Type B pancreatic cell (in vitro differentiated cells): ENCODE data around the gene TGOLN2. TPM values are rescaled to one million over a fixed set of nuclear protein-coding genes. Genes with fewer than 3 reads are reported as not detected.
A peak's percentile ranks its signal among the peaks of the same experiment; 100 is the strongest.
"Not testable (repeated sequence)": the region's sequence is repeated elsewhere in the genome, so short reads cannot be mapped to it uniquely, and the experiment has no call there.

ENCODE experiments used
- DNase-seq: peaks from one replicate; pipeline ENCODE4 v3.0.0; 2021; ENCODE audit warnings: mixed read lengths; ENCODE audit not compliant: unreplicated experiment; ENCODE audit errors: extremely low spot score
- H3K27ac Mint-ChIP-seq: 2 replicates; pipeline ENCODE4 v1.8.0; 2021; ENCODE audit warnings: mild to moderate bottlenecking, mixed read lengths
- H3K27me3 Mint-ChIP-seq: 2 replicates; pipeline ENCODE4 v1.8.0; 2021; ENCODE audit warnings: mixed read lengths
- H3K36me3 Mint-ChIP-seq: 2 replicates; pipeline ENCODE4 v1.8.0; 2021; ENCODE audit warnings: mixed read lengths
- H3K4me1 Mint-ChIP-seq: one replicate; pipeline ENCODE4 v1.8.0; 2021; ENCODE audit warnings: mixed read lengths; ENCODE audit not compliant: unreplicated experiment
- H3K4me3 Mint-ChIP-seq: 2 replicates; pipeline ENCODE4 v1.8.0; 2021; ENCODE audit warnings: mild to moderate bottlenecking, mixed read lengths
- H3K9me3 Mint-ChIP-seq: 2 replicates; pipeline ENCODE4 v1.8.0; 2021; ENCODE audit warnings: mixed read lengths
- total RNA-seq: library from RNA; stranded (reverse); gene quantifications from 2 replicates; pipeline ENCODE4 v1.2.1, GENCODE V29; 2021; ENCODE audit warnings: low replicate concordance
- TF ChIP-seq, protein P1 (sequence below): fragments of 200-600 bp; sonication (generic); conservative IDR thresholded peaks from 2 replicates; pipeline ENCODE4 v1.5.0; 2021; ENCODE audit warnings: antibody characterized with exemption, mild to moderate bottlenecking

TGOLN2 gene
- total RNA-seq, 1 donor from 2014 or later = 54.0 TPM

DNA sequence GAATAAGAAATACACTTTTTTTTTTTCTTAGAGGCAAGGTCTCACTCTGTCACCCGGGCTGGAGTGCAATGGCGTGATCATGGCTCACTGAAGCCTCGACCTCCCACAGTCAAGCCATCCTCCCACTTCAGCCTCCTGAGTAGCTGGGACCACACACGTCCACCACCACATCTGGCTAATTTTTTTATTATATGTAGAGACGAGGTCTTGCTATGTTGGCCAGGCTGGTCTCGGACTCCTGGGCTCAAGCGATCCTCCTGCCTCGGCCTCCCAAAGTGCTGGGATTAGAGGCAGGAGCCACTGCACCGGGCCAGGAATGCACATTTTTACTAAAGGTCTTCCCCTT is 2.4 kb downstream of the TGOLN2 start:
- TF ChIP-seq, protein P1, sequence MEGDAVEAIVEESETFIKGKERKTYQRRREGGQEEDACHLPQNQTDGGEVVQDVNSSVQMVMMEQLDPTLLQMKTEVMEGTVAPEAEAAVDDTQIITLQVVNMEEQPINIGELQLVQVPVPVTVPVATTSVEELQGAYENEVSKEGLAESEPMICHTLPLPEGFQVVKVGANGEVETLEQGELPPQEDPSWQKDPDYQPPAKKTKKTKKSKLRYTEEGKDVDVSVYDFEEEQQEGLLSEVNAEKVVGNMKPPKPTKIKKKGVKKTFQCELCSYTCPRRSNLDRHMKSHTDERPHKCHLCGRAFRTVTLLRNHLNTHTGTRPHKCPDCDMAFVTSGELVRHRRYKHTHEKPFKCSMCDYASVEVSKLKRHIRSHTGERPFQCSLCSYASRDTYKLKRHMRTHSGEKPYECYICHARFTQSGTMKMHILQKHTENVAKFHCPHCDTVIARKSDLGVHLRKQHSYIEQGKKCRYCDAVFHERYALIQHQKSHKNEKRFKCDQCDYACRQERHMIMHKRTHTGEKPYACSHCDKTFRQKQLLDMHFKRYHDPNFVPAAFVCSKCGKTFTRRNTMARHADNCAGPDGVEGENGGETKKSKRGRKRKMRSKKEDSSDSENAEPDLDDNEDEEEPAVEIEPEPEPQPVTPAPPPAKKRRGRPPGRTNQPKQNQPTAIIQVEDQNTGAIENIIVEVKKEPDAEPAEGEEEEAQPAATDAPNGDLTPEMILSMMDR = no peak
- peak overlapping the region; percentile 97 for H3K4me3 Mint-ChIP-seq
- DNase-seq = no peak
- H3K4me1 Mint-ChIP-seq = peaks cover 33% of the 10 kb centered on the region
- peaks cover 33% of the 10 kb centered on the region for H3K36me3 Mint-ChIP-seq
- no peaks in the 10 kb centered on the region for H3K9me3 Mint-ChIP-seq
- H3K27me3 Mint-ChIP-seq = no peaks in the 10 kb centered on the region
- peak overlapping the region; percentile 73 for H3K27ac Mint-ChIP-seq

DNA sequence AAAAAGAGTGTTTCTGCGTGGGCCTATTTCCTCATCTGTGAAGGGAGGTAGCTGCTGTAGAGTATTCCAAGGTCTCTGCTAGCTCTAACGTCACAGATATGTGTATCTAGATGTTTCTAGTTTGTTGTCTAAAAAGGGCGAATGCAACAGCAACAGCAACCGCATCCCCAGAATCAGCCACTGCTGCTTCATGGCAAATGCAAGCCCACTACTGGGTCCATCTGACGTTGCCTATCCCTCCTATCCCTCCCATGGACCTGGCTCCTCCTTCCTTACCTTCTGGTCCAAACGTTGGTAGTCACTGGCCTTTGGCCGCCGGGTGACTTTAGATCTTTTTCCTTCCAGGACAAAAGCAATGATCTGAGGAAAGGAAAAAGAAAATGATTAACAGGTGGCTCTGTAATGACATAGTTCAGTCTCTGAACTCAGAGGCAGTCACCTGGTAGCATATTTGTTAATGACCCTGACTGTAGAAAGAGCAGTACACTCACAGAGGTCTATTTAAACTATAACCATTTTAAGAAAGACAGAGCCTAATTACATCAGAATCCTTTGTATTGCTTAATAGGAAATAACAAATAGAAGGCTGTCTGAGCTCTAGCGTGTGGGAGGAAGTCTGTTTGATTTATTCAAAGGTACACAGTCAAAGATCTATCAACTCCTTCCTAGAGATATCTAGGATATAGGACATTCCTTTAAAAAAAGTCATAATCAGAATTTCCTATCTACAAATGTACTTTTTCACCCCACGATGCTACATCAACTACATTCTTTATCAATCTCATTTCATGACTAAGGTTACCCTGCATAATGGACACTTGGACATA is 2.9 kb downstream of the TGOLN2 start:
- Mint-ChIP-seq H3K4me3 (peak overlapping the region; percentile 97), H3K36me3 (peaks cover 39% of the 10 kb centered on the region), H3K27ac (peak overlapping the region; percentile 73), H3K4me1 (peaks cover 34% of the 10 kb centered on the region), H3K9me3 (no peaks in the 10 kb centered on the region), H3K27me3 (no peaks in the 10 kb centered on the region)
- no peak for DNase-seq
- TF ChIP-seq, protein P1 = no peak

DNA sequence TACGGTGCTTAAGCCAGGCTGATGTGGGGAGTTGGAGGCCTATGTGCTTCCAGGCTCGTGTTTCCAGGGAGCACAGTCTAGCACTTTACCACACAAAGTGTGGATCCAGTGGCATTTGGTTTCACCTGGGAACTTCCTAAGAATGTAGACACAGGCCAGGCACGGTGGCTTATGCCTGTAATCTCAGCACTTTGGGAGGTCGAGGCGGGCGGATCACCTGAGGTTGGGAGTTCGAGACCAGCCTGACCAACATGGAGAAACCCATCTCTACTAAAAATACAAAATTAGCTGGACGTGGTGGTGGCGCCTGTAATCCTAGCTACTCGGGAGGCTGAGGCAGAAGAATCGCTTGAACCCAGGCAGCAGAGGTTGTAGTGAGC is 3.8 kb downstream of the TGOLN2 start:
- peaks cover 38% of the 10 kb centered on the region for H3K4me1 Mint-ChIP-seq
- H3K27ac Mint-ChIP-seq, H3K27me3 Mint-ChIP-seq, H3K9me3 Mint-ChIP-seq, H3K4me3 Mint-ChIP-seq, DNase-seq: not testable (repeated sequence)
- peaks cover 44% of the 10 kb centered on the region for H3K36me3 Mint-ChIP-seq

DNA sequence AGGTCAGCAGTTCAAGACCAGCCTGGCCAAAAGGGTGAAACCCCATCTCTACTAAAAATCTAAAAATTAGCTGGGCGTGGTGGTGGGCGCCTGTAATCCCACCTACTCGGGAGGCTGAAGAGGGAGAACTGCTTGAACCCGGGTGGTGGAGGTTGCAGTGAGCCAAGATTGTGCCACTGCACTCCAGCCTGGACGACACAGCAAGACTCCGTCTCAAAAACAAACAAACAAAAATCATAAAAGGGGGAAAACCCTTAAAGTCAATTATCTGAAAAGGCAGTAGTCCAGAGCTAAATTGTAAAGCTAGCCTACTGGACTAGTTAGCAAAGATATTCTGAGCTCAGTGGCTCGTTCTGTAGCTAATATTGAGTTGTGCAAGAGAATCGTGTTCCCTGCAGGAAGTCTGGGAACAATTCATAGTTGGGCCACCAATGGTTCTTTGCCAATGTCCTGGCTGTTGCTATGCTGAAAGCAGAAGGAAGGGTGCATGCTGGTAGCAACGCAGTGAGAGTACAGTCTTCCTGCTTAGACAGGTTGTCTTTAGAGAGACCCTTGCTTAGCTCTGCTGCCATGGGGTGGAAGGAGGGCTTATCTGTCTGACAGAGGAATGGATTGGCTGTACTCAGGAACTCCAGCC is 4.3 kb downstream of the TGOLN2 start:
- H3K27ac Mint-ChIP-seq = no peak overlapping the region
- TF ChIP-seq, protein P1 = no peak
- H3K4me3 Mint-ChIP-seq = no peak overlapping the region
- H3K27me3 Mint-ChIP-seq = no peaks in the 10 kb centered on the region
- peaks cover 49% of the 10 kb centered on the region for H3K36me3 Mint-ChIP-seq
- H3K4me1 Mint-ChIP-seq = peaks cover 40% of the 10 kb centered on the region
- no peak for DNase-seq
- H3K9me3 Mint-ChIP-seq = no peaks in the 10 kb centered on the region

DNA sequence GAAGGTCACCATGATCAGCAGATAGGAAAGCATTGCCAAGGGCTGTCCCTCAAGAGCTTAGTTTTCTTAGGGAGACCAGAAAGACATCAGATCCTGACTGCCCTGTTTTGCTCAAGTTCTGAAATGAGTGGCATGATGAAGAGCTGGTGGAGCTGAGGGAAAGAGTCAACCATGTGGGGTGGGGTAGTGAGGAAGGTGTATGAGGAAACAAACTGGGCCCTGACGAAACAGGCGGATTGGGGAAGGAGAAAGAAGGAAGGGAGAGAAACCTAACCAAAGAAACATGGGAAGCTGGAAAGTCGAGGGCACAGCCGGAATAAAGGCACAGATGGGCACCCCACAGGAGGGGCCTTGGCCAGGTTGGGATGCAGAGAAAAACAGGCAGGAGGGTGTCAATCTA is 8.0 kb downstream of the TGOLN2 start:
- Mint-ChIP-seq H3K27ac (no peak overlapping the region), H3K4me1 (peaks cover 16% of the 10 kb centered on the region), H3K36me3 (peaks cover 55% of the 10 kb centered on the region), H3K4me3 (no peak overlapping the region), H3K27me3 (no peaks in the 10 kb centered on the region), H3K9me3 (no peaks in the 10 kb centered on the region)
- TF ChIP-seq, protein P1 = no peak
- DNase-seq = no peak
